ENCODE results near the gene RNF212.

DNA sequence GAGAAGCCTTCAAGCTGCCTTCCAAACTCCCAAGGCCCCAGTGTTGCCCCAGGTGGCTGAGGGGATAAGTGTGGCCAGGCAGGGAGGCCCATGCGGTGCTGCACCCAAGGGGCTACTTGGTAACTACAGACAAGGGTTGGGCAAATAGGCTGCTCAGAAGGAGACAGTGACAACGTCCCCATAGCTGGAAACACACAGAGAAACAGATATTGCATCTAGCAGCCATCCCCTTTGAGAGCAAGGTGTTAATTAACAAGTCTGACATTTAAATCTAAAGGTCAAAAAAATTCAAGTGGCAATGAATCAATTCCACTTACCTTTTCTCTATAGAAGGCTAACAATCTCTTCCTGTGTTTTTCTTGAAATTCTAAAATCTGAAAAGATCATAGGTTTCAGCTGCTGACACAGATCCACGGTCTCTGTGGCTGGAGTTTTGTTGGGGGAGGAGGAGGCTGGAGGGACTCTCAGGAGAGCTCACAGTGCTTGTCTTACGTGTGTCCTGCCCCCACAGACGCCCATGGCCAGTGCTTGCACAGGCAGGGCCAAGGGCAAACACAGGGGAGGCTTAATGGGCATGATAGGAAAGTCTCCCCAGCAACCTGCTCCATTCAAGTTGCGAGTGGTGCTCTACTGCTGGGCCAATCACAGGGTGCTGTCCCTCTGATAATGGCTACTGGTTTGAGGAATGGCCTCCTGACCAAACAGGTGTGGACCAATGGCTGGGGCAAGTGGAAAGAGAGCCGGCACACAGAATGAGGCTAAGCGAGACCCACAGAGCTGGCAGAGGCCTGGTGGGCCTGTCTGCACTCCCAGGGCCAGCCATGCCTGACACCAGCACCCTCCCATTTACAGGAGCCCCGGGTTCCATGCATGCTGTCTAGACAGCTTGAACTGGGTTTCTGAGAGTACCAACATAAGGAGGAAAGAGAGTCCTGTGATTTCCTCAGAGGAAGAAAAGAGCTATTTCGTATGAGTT lies 22.6 kb downstream of the RNF212 start:
- TF ChIP-seq EP300 (IDR thresholded peaks at IDR 0.05; ENCODE audit: borderline replicate concordance) (no peak), ZBTB7A (IDR thresholded peaks at IDR 0.05; ENCODE audit: low read depth) (no peak), TCF12 (IDR thresholded peaks at IDR 0.05; ENCODE audit: low read depth) (no peak), TAF1 (IDR thresholded peaks at IDR 0.05; ENCODE audit: low read depth) (no peak), RAD21 (IDR thresholded peaks at IDR 0.05; ENCODE audit: low read depth) (no peak), CEBPB (IDR thresholded peaks at IDR 0.05) (no peak), FOXM1 (IDR thresholded peaks at IDR 0.05; ENCODE audit: borderline replicate concordance, low read depth) (no peak), YY1 (IDR thresholded peaks at IDR 0.05; ENCODE audit: low read depth) (no peak)
- TF ChIP-seq, protein P1, sequence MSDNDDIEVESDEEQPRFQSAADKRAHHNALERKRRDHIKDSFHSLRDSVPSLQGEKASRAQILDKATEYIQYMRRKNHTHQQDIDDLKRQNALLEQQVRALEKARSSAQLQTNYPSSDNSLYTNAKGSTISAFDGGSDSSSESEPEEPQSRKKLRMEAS (IDR thresholded peaks at IDR 0.05), result no peak
- TF ChIP-seq, protein P2, sequence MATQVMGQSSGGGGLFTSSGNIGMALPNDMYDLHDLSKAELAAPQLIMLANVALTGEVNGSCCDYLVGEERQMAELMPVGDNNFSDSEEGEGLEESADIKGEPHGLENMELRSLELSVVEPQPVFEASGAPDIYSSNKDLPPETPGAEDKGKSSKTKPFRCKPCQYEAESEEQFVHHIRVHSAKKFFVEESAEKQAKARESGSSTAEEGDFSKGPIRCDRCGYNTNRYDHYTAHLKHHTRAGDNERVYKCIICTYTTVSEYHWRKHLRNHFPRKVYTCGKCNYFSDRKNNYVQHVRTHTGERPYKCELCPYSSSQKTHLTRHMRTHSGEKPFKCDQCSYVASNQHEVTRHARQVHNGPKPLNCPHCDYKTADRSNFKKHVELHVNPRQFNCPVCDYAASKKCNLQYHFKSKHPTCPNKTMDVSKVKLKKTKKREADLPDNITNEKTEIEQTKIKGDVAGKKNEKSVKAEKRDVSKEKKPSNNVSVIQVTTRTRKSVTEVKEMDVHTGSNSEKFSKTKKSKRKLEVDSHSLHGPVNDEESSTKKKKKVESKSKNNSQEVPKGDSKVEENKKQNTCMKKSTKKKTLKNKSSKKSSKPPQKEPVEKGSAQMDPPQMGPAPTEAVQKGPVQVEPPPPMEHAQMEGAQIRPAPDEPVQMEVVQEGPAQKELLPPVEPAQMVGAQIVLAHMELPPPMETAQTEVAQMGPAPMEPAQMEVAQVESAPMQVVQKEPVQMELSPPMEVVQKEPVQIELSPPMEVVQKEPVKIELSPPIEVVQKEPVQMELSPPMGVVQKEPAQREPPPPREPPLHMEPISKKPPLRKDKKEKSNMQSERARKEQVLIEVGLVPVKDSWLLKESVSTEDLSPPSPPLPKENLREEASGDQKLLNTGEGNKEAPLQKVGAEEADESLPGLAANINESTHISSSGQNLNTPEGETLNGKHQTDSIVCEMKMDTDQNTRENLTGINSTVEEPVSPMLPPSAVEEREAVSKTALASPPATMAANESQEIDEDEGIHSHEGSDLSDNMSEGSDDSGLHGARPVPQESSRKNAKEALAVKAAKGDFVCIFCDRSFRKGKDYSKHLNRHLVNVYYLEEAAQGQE (IDR thresholded peaks at IDR 0.05; ENCODE audit: low read depth), result no peak

Data from Ishikawa (cell line).